Prostate gland (tissue), 2 donors: Measurements from ENCODE around the gene BICC1. TPM values are rescaled to one million over a fixed set of nuclear protein-coding genes. Genes with fewer than 3 reads are reported as not detected.

Experiments used
- DNase-seq: peaks from one replicate; pipeline ENCODE4 v3.0.0-alpha.2; 2019; ENCODE audit warnings: low spot score
- H3K27ac ChIP-seq, 2 donors: fragments of 200-600 bp; sonication (generic); 2 replicates each; pipeline ENCODE4 v1.5.1; 2017 to 2019
- H3K27me3 ChIP-seq: fragments of 200-600 bp; sonication (generic); replicated peaks from 2 replicates; pipeline ENCODE4 v1.5.1; 2019; ENCODE audit not compliant: insufficient read depth
- H3K36me3 ChIP-seq, 2 donors: fragments of 200-600 bp; sonication (generic); 1 replicate in 1 of 2; 2 replicates in 1 of 2; pipeline versions ENCODE4 v1.5.1 to v1.8.1; 2017 to 2019
- H3K4me1 ChIP-seq: fragments of 200-600 bp; sonication (generic); replicated peaks from 2 replicates; pipeline ENCODE4 v1.5.1; 2019
- H3K4me3 ChIP-seq, 2 donors: fragments of 200-600 bp; sonication (generic); 2 replicates each; pipeline ENCODE4 v1.5.1; 2017 to 2019
- H3K9me3 ChIP-seq: fragments of 200-600 bp; sonication (generic); 2 replicates; pipeline ENCODE4 v1.5.1; 2017
- POLR2A ChIP-seq: fragments of 450-650 bp; IDR thresholded peaks from one replicate; pipeline ENCODE4 v1.6.1; 2016; ENCODE audit warnings: antibody characterized with exemption, mild to moderate bottlenecking
- POLR2AphosphoS5 ChIP-seq: sonication (generic); formaldehyde crosslinking; IDR thresholded peaks from one replicate; pipeline ENCODE4 v1.6.1; 2017; ENCODE audit warnings: antibody characterized with exemption
- whole genome bisulfite sequencing: methylation state at CpG from one replicate; pipeline ENCODE4 v1.1.5; 2018; 5-methylcytosine and 5-hydroxymethylcytosine counted together
- intact Hi-C: fragments of 100-400 bp; cut with DNase I; formaldehyde crosslinking; loops from one replicate; pipeline ENCODE4 v1.14.2; 2022
- total RNA-seq, 2 donors: library from RNA; depleted of rRNA; stranded (reverse); fragments of >200 nt; gene quantifications; one replicate each; pipeline ENCODE4 v1.1.0, GENCODE V29; 2016
- TF ChIP-seq, protein P1 (sequence below), 4 experiments: fragments of 200-600 bp in 2 of 4; fragments of 450-650 bp in 2 of 4; sonication (generic) in 2 of 4; IDR thresholded peaks; 1 replicate in 3 of 4; 2 replicates in 1 of 4; pipeline ENCODE4 v1.5.1; 2016 to 2019; ENCODE audit warnings: antibody characterized with exemption in 4 of 4, mild to moderate bottlenecking in 2 of 4, moderate library complexity in 2 of 4

Gene BICC1
- total RNA-seq, 2 donors from 2014 or later, result 5.1 to 12.7 TPM

DNA sequence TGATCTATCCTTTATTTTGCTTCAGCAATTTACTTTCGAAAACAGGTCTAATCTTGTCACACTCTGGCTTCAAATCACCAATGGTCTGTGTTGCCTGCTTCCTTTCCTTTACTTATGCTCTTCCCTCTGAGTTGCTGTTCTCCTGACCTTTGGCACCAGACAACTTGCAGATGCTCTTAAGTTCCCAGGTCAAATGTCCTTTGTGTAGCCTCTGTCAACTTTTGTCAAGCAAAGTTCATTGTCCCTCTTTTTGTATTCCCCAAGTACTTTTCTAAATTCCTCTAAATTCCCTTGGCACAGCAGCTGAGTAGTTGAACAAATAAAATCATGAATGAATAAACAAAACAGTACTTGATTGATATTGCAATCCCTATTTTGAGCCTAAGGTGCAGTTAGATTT lies 289.4 kb downstream of the BICC1 start:
- Histone ChIP-seq H3K4me3 (no peak overlapping the region), H3K36me3 (no peaks in the 10 kb centered on the region), H3K4me1 (no peaks in the 10 kb centered on the region), H3K27me3 (no peaks in the 10 kb centered on the region), H3K27ac (no peak overlapping the region), H3K9me3 (no peaks in the 10 kb centered on the region)
- TF ChIP-seq, protein P1, sequence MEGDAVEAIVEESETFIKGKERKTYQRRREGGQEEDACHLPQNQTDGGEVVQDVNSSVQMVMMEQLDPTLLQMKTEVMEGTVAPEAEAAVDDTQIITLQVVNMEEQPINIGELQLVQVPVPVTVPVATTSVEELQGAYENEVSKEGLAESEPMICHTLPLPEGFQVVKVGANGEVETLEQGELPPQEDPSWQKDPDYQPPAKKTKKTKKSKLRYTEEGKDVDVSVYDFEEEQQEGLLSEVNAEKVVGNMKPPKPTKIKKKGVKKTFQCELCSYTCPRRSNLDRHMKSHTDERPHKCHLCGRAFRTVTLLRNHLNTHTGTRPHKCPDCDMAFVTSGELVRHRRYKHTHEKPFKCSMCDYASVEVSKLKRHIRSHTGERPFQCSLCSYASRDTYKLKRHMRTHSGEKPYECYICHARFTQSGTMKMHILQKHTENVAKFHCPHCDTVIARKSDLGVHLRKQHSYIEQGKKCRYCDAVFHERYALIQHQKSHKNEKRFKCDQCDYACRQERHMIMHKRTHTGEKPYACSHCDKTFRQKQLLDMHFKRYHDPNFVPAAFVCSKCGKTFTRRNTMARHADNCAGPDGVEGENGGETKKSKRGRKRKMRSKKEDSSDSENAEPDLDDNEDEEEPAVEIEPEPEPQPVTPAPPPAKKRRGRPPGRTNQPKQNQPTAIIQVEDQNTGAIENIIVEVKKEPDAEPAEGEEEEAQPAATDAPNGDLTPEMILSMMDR (IDR thresholded peaks at IDR 0.05), result no peak
- TF ChIP-seq POLR2AphosphoS5, result no peak
- no peak for TF ChIP-seq POLR2A
- WGBS, result 86% methylated on average over 1 of the region's 1 CpG
- intact Hi-C loops, result no loop called here
- DNase-seq, result no peak

GRCh38 chr10:58806323-58806722 lies 293.7 kb downstream of the BICC1 start:
- no peaks in the 10 kb centered on the region for H3K36me3 ChIP-seq
- intact Hi-C loops, result no loop called here
- no peaks in the 10 kb centered on the region for H3K9me3 ChIP-seq
- 73% methylated on average over 1 of the region's 1 CpG for WGBS
- TF ChIP-seq POLR2A, result no peak
- TF ChIP-seq, protein P1 (IDR thresholded peaks at IDR 0.05), result no peak
- no peak overlapping the region for H3K4me3 ChIP-seq
- no peaks in the 10 kb centered on the region for H3K27me3 ChIP-seq
- H3K27ac ChIP-seq, result no peak overlapping the region
- no peaks in the 10 kb centered on the region for H3K4me1 ChIP-seq
- DNase-seq, result no peak

- intact Hi-C loops, result no loop called here
- H3K27ac ChIP-seq, result no peak overlapping the region
- no peaks in the 10 kb centered on the region for H3K36me3 ChIP-seq
Measured at GRCh38 chr10:58806970-58807628, 294.4 kb downstream of the BICC1 start.

GRCh38 chr10:58807629-58808022 lies 295.0 kb downstream of the BICC1 start:
- TF ChIP-seq POLR2AphosphoS5, result no peak
- TF ChIP-seq, protein P1 (IDR thresholded peaks at IDR 0.05), result no peak
- intact Hi-C loops, result no loop called here
- H3K36me3 ChIP-seq, result no peaks in the 10 kb centered on the region
- no peaks in the 10 kb centered on the region for H3K4me1 ChIP-seq
- WGBS, result 18% methylated on average over 4 of the region's 4 CpGs
- H3K9me3 ChIP-seq, result no peaks in the 10 kb centered on the region
- DNase-seq, result no peak
- no peaks in the 10 kb centered on the region for H3K27me3 ChIP-seq
- H3K27ac ChIP-seq, result no peak overlapping the region
- no peak overlapping the region for H3K4me3 ChIP-seq

More at GRCh38 chr10:58806970-58807628, 294.4 kb downstream of the BICC1 start:
- DNase-seq, result no peak
- Histone ChIP-seq H3K4me1 (no peaks in the 10 kb centered on the region), H3K27me3 (no peaks in the 10 kb centered on the region), H3K9me3 (no peaks in the 10 kb centered on the region), H3K4me3 (no peak overlapping the region)
- WGBS, result 90% methylated on average over 4 of the region's 4 CpGs
- TF ChIP-seq, protein P1 (IDR thresholded peaks at IDR 0.05), result no peak
- TF ChIP-seq POLR2AphosphoS5 (no peak), POLR2A (no peak)

- no peaks in the 10 kb centered on the region for H3K36me3 ChIP-seq
- peak; percentile 28 for DNase-seq
- intact Hi-C loops, result no loop called here
Measured at GRCh38 chr10:58810751-58811150, 298.1 kb downstream of the BICC1 start.

More at GRCh38 chr10:58810751-58811150, 298.1 kb downstream of the BICC1 start:
- H3K27me3 ChIP-seq, result no peaks in the 10 kb centered on the region
- H3K4me3 ChIP-seq, result no peak overlapping the region
- H3K9me3 ChIP-seq, result no peaks in the 10 kb centered on the region
- no peaks in the 10 kb centered on the region for H3K4me1 ChIP-seq
- TF ChIP-seq, protein P1 (IDR thresholded peaks at IDR 0.05), result no peak
- no peak for TF ChIP-seq POLR2AphosphoS5
- no peak for TF ChIP-seq POLR2A
- 50% methylated on average over 2 of the region's 2 CpGs for WGBS
- H3K27ac ChIP-seq, result no peak overlapping the region
